K562 (cell line): ENCODE results near the gene MATCAP1. TPM values are rescaled to one million over a fixed set of nuclear protein-coding genes. Genes with fewer than 3 reads are reported as not detected.

Source experiments
- ATAC-seq: fragments of 200-7000 bp; cut with Tn5 transposase; 3 replicates; pipeline ENCODE4 v1.9.1; 2020; ENCODE audit warnings: moderate library complexity
- BruUV-seq: library from RNA; stranded (reverse); fragments of 400-500 nt; replicated peaks from 2 replicates; lab custom pipeline; 2021; lab: Mats Ljungman, UMichigan
- CTCF ChIA-PET: fragments of 300-600 bp; formaldehyde crosslinking; extraction: SDS; loops from one replicate; lab custom pipeline; 2021; ENCODE audit warnings: low intra/inter-chr PET ratio; lab: Yijun Ruan, JAX
- POLR2A ChIA-PET: fragments of 300-600, 350-650 bp; sonication (Branson Sonifier 250); formaldehyde crosslinking; extraction: SDS; loops from one replicate; lab custom pipeline; 2021; ENCODE audit warnings: antibody characterized with exemption, inconsistent platforms; lab: Yijun Ruan, JAX
- DNase-seq, 4 experiments: peaks; one replicate each; pipeline versions ENCODE4 v3.0.0 to v3.0.0-alpha.2; 2011 to 2018; ENCODE audit warnings: low spot score in 3 of 4, mixed read lengths in 3 of 4; ENCODE audit errors: extremely low read depth in 1 of 4
- FAIRE-seq: peaks from 2 replicates; lab custom pipeline; 2011; peaks lifted over from hg19 to GRCh38; lab: Jason Lieb, UNC
- H2AFZ ChIP-seq: 2 replicates; pipeline ENCODE4 v1.6.0; 2011; ENCODE audit warnings: low read depth, low read length, control low read depth, inconsistent platforms
- H3K27ac ChIP-seq: fragments of 200-600 bp; 3 replicates; pipeline ENCODE4 v1.8.0; 2011; ENCODE audit warnings: low read depth, mild to moderate bottlenecking, control low read depth, inconsistent platforms, low read length, moderate library complexity, mixed read lengths; ENCODE audit errors: extremely low read depth
- H3K27me3 ChIP-seq, 2 experiments: fragments of 300-600 bp in 1 of 2; 2 replicates in 1 of 2; 3 replicates in 1 of 2; pipeline versions ENCODE4 v1.6.0 to v1.8.0; 2011; ENCODE audit warnings: inconsistent platforms in 2 of 2, low read length in 2 of 2, mild to moderate bottlenecking in 1 of 2, mixed read lengths in 1 of 2, moderate library complexity in 1 of 2; ENCODE audit not compliant: control insufficient read depth in 2 of 2, insufficient read depth in 2 of 2
- H3K36me3 ChIP-seq: fragments of 300-600 bp; 3 replicates; pipeline ENCODE4 v1.8.0; 2011; ENCODE audit warnings: mild to moderate bottlenecking, low read length, inconsistent platforms; ENCODE audit not compliant: control insufficient read depth, insufficient read depth
- H3K4me1 ChIP-seq, 2 experiments: fragments of 200-600 bp in 1 of 2; replicated peaks in 1 of 2; 2 replicates in 1 of 2; 3 replicates in 1 of 2; pipeline versions ENCODE4 v1.5.1 to v1.8.0; 2011; ENCODE audit warnings: inconsistent platforms in 2 of 2, low read length in 2 of 2, mild to moderate bottlenecking in 1 of 2, mixed read lengths in 1 of 2, moderate library complexity in 1 of 2; ENCODE audit not compliant: control insufficient read depth in 2 of 2, insufficient read depth in 2 of 2
- H3K4me2 ChIP-seq: 2 replicates; pipeline ENCODE4 v1.6.1; 2011; ENCODE audit warnings: low read length, control low read depth, inconsistent platforms, mixed read lengths; ENCODE audit not compliant: insufficient read depth
- H3K4me3 ChIP-seq: fragments of 200-600 bp; sonication (generic), shearing (Covaris generic); 2 replicates; pipeline ENCODE4 v1.5.1; 2016; ENCODE audit warnings: control low read depth, inconsistent platforms
- H3K79me2 ChIP-seq: fragments of 200-600 bp; 3 replicates; pipeline ENCODE4 v1.8.0; 2011; ENCODE audit warnings: low read length, inconsistent platforms; ENCODE audit not compliant: control insufficient read depth, insufficient read depth
- H3K9ac ChIP-seq, 2 experiments: 2 replicates each; pipeline versions ENCODE4 v1.6.0 to v1.6.1; 2011; ENCODE audit warnings: low read depth in 2 of 2, low read length in 2 of 2, control low read depth in 1 of 2, inconsistent platforms in 1 of 2, mild to moderate bottlenecking in 1 of 2, mixed read lengths in 1 of 2; ENCODE audit not compliant: insufficient read depth in 1 of 2
- H3K9me1 ChIP-seq: one replicate; pipeline ENCODE4 v1.6.0; 2011; ENCODE audit warnings: inconsistent platforms, mild to moderate bottlenecking, low read length, moderate library complexity; ENCODE audit not compliant: control insufficient read depth, insufficient read depth
- H3K9me3 ChIP-seq: replicated peaks from 2 replicates; pipeline ENCODE4 v1.5.1; 2011; ENCODE audit warnings: low read depth, low read length, inconsistent platforms; ENCODE audit not compliant: control insufficient read depth, insufficient read depth
- H4K20me1 ChIP-seq: replicated peaks from 2 replicates; pipeline ENCODE4 v1.6.1; 2011; ENCODE audit warnings: low read length, inconsistent platforms, mixed read lengths; ENCODE audit not compliant: control insufficient read depth, insufficient read depth
- EGR1 ChIP-seq: fragments of 450-650 bp; conservative IDR thresholded peaks from 2 replicates; pipeline ENCODE4 v1.6.1; 2017; ENCODE audit warnings: mild to moderate bottlenecking
- ELF2 ChIP-seq: fragments of 250-450 bp; sonication (Bioruptor Pico); IDR thresholded peaks from 2 replicates; pipeline ENCODE4 v1.5.0; 2021; ENCODE audit warnings: mild to moderate bottlenecking
- GATAD2A ChIP-seq: fragments of 450-650 bp; IDR thresholded peaks from 2 replicates; pipeline ENCODE4 v1.6.1; 2017
- NR2C2 ChIP-seq, 2 experiments: fragments of 200-800 bp in 1 of 2; sonication (Bioruptor generic) in 1 of 2; sonication (generic) in 1 of 2; formaldehyde crosslinking in 1 of 2; IDR thresholded peaks; 2 replicates each; pipeline versions ENCODE4 v1.6.1 to v1.8.0; 2016 to 2022; ENCODE audit warnings: mild to moderate bottlenecking in 1 of 2, missing compliant biosample characterization in 1 of 2, missing genetic modification characterization in 1 of 2, missing genetic modification reagents in 1 of 2
- POLR3G ChIP-seq: IDR thresholded peaks from 2 replicates; pipeline ENCODE4 v1.6.1; 2011; ENCODE audit not compliant: insufficient read length, insufficient replicate concordance; ENCODE audit errors: extremely low read depth
- RBM34 ChIP-seq: fragments of 200-400 bp; formaldehyde crosslinking; IDR thresholded peaks from 2 replicates; pipeline ENCODE4 v1.6.1; 2018; ENCODE audit warnings: low read length, borderline replicate concordance; ENCODE audit not compliant: insufficient read depth
- ZNF699 ChIP-seq: fragments of 250-450 bp; sonication (Bioruptor Pico); IDR thresholded peaks from 2 replicates; pipeline ENCODE4 v1.8.0; 2021; ENCODE audit warnings: mild to moderate bottlenecking, moderate library complexity; ENCODE audit not compliant: insufficient replicate concordance
- WGBS: fragments of 100-300 bp; shearing (Covaris generic); methylation state at CpG from one replicate; pipeline ENCODE4 v1.1.6; 2016; ENCODE audit warnings: low coverage, mixed read lengths; ENCODE audit not compliant: insufficient coverage; ENCODE audit errors: missing lambda C conversion rate; 5-methylcytosine and 5-hydroxymethylcytosine counted together
- in situ Hi-C: fragments of 300-500 bp; cut with MboI; formaldehyde crosslinking; loops from 4 replicates; pipeline ENCODE4 v1.15.0; 2018; ENCODE audit warnings: inconsistent platforms, mixed read lengths
- intact Hi-C: fragments of 100-400 bp; cut with micrococcal nuclease; formaldehyde crosslinking; loops from 2 replicates; pipeline ENCODE4 v1.14.2; 2022
- polyA plus RNA-seq, 8 experiments: library from polyadenylated mRNA; depleted of rRNA in 4 of 8; stranded (reverse) in 5 of 8; unstranded in 3 of 8; fragments of >200 nt; fragmentation: Nextera tagmentation in 2 of 8; fragmentation: Illumina TruSeq in 1 of 8; extraction: Ambion mirVana in 2 of 8; extraction: Trizol in 1 of 8; gene quantifications; 2 replicates each; pipeline versions ENCODE4 v1.2.1 to v1.2.3, GENCODE V29; 2011 to 2014; ENCODE audit warnings: inconsistent platforms in 1 of 8, missing spikeins in 1 of 8
- total RNA-seq, 7 experiments: library from RNA; depleted of rRNA in 6 of 7; stranded (reverse); fragments of >200 nt in 6 of 7; fragmentation: Illumina TruSeq in 2 of 7; extraction: Trizol in 2 of 7; gene quantifications; 2 replicates each; pipeline versions ENCODE4 v1.2.1 to v1.2.3, GENCODE V29; 2011 to 2021; ENCODE audit warnings: low replicate concordance in 1 of 7
- TF ChIP-seq, protein P1 (sequence below): fragments of 450-650 bp; formaldehyde crosslinking; conservative IDR thresholded peaks from 2 replicates; pipeline ENCODE4 v1.4.0; 2022; ENCODE audit warnings: mild to moderate bottlenecking, missing genetic modification characterization
- TF ChIP-seq, protein P2 (sequence below): fragments of 450-650 bp; IDR thresholded peaks from 2 replicates; pipeline ENCODE4 v1.6.1; 2016; ENCODE audit warnings: missing biosample characterization, missing genetic modification characterization
- TF ChIP-seq, protein P3 (sequence below): fragments of 150-350 bp; IDR thresholded peaks from 2 replicates; pipeline ENCODE4 v1.6.1; 2014; ENCODE audit warnings: low read depth, mild to moderate bottlenecking, low read length, borderline replicate concordance
- TF ChIP-seq, protein P4 (sequence below), 3 experiments: fragments of 200-800 bp in 1 of 3; fragments of 250-450 bp in 1 of 3; fragments of 450-650 bp in 1 of 3; sonication (Bioruptor Pico) in 1 of 3; sonication (Bioruptor generic) in 1 of 3; formaldehyde crosslinking in 1 of 3; IDR thresholded peaks; 2 replicates each; pipeline versions ENCODE4 v1.6.1 to v1.8.0; 2016 to 2022; ENCODE audit warnings: mild to moderate bottlenecking in 2 of 3, missing genetic modification characterization in 2 of 3, missing compliant biosample characterization in 1 of 3, moderate library complexity in 1 of 3

The MATCAP1 gene
- total and polyA plus RNA-seq, 9 of the 15 experiments (the other 6 are each of a cell fraction or from before 2014, with no cell fraction given): 3.4 to 20.5 (median 10.3) TPM

DNA sequence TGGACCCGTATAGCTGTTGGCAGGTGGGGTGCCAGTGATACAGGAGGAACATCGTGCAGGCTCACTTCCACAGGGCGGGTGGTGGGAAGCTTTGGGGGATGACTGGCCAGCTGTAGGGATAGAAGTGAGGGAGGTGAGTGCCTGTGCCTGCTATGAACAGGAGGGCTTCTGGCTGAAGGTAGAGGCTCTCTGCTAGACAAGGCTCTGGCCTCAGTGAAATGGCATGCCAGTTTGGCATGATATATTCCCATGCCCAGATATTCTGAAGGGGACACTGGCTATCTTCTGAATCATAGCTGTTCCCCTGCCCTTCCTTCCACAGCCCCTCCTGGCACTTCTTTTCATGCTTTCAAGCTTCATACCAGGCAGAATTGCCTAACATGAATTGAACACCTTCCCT is 54.9 kb downstream of the MATCAP1 start:
- CTCF ChIA-PET: no interaction called here
- 81% methylated on average over 3 of the region's 3 CpGs for WGBS
- TF ChIP-seq RBM34 (no peak), ELF2 (CRISPR knock-in tag) (no peak), ZNF699 (CRISPR knock-in tag) (no peak), NR2C2 (CRISPR knock-in tag; IDR thresholded peaks at IDR 0.05) (no peak), NR2C2 (tag; IDR thresholded peaks at IDR 0.05) (no peak), POLR3G (no peak), GATAD2A (no peak), EGR1 (no peak)
- TF ChIP-seq, protein P1, sequence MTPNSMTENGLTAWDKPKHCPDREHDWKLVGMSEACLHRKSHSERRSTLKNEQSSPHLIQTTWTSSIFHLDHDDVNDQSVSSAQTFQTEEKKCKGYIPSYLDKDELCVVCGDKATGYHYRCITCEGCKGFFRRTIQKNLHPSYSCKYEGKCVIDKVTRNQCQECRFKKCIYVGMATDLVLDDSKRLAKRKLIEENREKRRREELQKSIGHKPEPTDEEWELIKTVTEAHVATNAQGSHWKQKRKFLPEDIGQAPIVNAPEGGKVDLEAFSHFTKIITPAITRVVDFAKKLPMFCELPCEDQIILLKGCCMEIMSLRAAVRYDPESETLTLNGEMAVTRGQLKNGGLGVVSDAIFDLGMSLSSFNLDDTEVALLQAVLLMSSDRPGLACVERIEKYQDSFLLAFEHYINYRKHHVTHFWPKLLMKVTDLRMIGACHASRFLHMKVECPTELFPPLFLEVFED (CRISPR knock-in tag): no peak
- TF ChIP-seq, protein P2, sequence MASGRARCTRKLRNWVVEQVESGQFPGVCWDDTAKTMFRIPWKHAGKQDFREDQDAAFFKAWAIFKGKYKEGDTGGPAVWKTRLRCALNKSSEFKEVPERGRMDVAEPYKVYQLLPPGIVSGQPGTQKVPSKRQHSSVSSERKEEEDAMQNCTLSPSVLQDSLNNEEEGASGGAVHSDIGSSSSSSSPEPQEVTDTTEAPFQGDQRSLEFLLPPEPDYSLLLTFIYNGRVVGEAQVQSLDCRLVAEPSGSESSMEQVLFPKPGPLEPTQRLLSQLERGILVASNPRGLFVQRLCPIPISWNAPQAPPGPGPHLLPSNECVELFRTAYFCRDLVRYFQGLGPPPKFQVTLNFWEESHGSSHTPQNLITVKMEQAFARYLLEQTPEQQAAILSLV (tag): no peak
- TF ChIP-seq, protein P3, sequence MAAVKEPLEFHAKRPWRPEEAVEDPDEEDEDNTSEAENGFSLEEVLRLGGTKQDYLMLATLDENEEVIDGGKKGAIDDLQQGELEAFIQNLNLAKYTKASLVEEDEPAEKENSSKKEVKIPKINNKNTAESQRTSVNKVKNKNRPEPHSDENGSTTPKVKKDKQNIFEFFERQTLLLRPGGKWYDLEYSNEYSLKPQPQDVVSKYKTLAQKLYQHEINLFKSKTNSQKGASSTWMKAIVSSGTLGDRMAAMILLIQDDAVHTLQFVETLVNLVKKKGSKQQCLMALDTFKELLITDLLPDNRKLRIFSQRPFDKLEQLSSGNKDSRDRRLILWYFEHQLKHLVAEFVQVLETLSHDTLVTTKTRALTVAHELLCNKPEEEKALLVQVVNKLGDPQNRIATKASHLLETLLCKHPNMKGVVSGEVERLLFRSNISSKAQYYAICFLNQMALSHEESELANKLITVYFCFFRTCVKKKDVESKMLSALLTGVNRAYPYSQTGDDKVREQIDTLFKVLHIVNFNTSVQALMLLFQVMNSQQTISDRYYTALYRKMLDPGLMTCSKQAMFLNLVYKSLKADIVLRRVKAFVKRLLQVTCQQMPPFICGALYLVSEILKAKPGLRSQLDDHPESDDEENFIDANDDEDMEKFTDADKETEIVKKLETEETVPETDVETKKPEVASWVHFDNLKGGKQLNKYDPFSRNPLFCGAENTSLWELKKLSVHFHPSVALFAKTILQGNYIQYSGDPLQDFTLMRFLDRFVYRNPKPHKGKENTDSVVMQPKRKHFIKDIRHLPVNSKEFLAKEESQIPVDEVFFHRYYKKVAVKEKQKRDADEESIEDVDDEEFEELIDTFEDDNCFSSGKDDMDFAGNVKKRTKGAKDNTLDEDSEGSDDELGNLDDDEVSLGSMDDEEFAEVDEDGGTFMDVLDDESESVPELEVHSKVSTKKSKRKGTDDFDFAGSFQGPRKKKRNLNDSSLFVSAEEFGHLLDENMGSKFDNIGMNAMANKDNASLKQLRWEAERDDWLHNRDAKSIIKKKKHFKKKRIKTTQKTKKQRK: no peak
- TF ChIP-seq, protein P4, sequence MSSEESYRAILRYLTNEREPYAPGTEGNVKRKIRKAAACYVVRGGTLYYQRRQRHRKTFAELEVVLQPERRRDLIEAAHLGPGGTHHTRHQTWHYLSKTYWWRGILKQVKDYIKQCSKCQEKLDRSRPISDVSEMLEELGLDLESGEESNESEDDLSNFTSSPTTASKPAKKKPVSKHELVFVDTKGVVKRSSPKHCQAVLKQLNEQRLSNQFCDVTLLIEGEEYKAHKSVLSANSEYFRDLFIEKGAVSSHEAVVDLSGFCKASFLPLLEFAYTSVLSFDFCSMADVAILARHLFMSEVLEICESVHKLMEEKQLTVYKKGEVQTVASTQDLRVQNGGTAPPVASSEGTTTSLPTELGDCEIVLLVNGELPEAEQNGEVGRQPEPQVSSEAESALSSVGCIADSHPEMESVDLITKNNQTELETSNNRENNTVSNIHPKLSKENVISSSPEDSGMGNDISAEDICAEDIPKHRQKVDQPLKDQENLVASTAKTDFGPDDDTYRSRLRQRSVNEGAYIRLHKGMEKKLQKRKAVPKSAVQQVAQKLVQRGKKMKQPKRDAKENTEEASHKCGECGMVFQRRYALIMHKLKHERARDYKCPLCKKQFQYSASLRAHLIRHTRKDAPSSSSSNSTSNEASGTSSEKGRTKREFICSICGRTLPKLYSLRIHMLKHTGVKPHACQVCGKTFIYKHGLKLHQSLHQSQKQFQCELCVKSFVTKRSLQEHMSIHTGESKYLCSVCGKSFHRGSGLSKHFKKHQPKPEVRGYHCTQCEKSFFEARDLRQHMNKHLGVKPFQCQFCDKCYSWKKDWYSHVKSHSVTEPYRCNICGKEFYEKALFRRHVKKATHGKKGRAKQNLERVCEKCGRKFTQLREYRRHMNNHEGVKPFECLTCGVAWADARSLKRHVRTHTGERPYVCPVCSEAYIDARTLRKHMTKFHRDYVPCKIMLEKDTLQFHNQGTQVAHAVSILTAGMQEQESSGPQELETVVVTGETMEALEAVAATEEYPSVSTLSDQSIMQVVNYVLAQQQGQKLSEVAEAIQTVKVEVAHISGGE (CRISPR knock-in tag; IDR thresholded peaks at IDR 0.05): no peak

More for the DNA sequence above, 54.9 kb downstream of the MATCAP1 start:
- no peak for ATAC-seq
- H3K9me1 ChIP-seq: no peaks in the 10 kb centered on the region
- H3K9ac ChIP-seq: no peak overlapping the region
- FAIRE-seq: no peak
- H3K4me2 ChIP-seq: no peak overlapping the region
- DNase-seq: no peak
- no peak overlapping the region for H3K27ac ChIP-seq
- H3K27me3 ChIP-seq: no peaks in the 10 kb centered on the region
- in situ Hi-C loops (no loop called here), intact Hi-C loops (no loop called here)
- BruUV-seq: no TSS peak
- H4K20me1 ChIP-seq: peaks cover 7% of the 10 kb centered on the region; the same call in 1 of the 2 replicates
- peaks cover 58% of the 10 kb centered on the region for H3K36me3 ChIP-seq
- POLR2A ChIA-PET: interaction anchor here (0.8 to 1.3 kb wide), 4 partner anchors 8 to 15 kb away, joined by 3 to 5 read pairs (median 3); no protein-coding TSS in a partner anchor
- H3K4me1 ChIP-seq: no peaks in the 10 kb centered on the region
- H3K9me3 ChIP-seq: no peaks in the 10 kb centered on the region
- no peaks in the 10 kb centered on the region for H3K79me2 ChIP-seq
- H2AFZ ChIP-seq: no peak overlapping the region
- H3K4me3 ChIP-seq: no peak overlapping the region
